Mammary epithelial cell (primary cell): ENCODE data around the gene DTX1.

ENCODE experiments used
- EZH2 ChIP-seq: IDR thresholded peaks from 2 replicates; pipeline ENCODE4 v1.6.1; 2012; ENCODE audit warnings: low read length, inconsistent platforms, borderline replicate concordance
- TF ChIP-seq, protein P1 (sequence below), 2 donors: IDR thresholded peaks in 1 of 2; conservative IDR thresholded peaks in 1 of 2; 2 replicates each; pipeline ENCODE4 v1.5.1; 2011 to 2012; ENCODE audit warnings: inconsistent platforms in 2 of 2, low read length in 2 of 2, mild to moderate bottlenecking in 2 of 2, control low read depth in 1 of 2, low read depth in 1 of 2; ENCODE audit not compliant: insufficient read depth in 1 of 2; ENCODE audit errors: extremely low read depth in 1 of 2

GRCh38 chr12:113027726-113028125, 28.8 kb upstream of the DTX1 start:
- TF ChIP-seq, protein P1, sequence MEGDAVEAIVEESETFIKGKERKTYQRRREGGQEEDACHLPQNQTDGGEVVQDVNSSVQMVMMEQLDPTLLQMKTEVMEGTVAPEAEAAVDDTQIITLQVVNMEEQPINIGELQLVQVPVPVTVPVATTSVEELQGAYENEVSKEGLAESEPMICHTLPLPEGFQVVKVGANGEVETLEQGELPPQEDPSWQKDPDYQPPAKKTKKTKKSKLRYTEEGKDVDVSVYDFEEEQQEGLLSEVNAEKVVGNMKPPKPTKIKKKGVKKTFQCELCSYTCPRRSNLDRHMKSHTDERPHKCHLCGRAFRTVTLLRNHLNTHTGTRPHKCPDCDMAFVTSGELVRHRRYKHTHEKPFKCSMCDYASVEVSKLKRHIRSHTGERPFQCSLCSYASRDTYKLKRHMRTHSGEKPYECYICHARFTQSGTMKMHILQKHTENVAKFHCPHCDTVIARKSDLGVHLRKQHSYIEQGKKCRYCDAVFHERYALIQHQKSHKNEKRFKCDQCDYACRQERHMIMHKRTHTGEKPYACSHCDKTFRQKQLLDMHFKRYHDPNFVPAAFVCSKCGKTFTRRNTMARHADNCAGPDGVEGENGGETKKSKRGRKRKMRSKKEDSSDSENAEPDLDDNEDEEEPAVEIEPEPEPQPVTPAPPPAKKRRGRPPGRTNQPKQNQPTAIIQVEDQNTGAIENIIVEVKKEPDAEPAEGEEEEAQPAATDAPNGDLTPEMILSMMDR (conservative IDR thresholded peaks at IDR 0.05 in 1 of 2, IDR thresholded peaks at IDR 0.05 in 1 of 2; ENCODE audit: extremely low read depth in 1 of 2, insufficient read depth in 1 of 2, low read depth in 1 of 2, low read length in 2 of 2), result no peak
- TF ChIP-seq EZH2, result no peak
